PFSK-1 (cell line): ENCODE data around the gene AGPAT3.

Experiments used
- FOXP2 ChIP-seq: optimal IDR thresholded peaks from 2 replicates; pipeline ENCODE3; 2011; ENCODE audit warnings: borderline replicate concordance, control low read depth, inconsistent platforms; ENCODE audit not compliant: insufficient read depth; ENCODE audit errors: extremely low read length, extremely low read depth
- POLR2AphosphoS5 ChIP-seq: IDR thresholded peaks from 2 replicates; pipeline ENCODE4 v1.6.1; 2012; ENCODE audit warnings: low read depth, mild to moderate bottlenecking, control low read depth, low read length, moderate library complexity
- REST ChIP-seq, 2 experiments: IDR thresholded peaks; 2 replicates each; pipeline versions ENCODE4 v1.6.1 to v1.8.0; 2011 to 2012; ENCODE audit warnings: low read depth in 2 of 2, low read length in 2 of 2, control low read depth in 1 of 2, inconsistent platforms in 1 of 2, mild to moderate bottlenecking in 1 of 2, moderate library complexity in 1 of 2; ENCODE audit not compliant: insufficient read depth in 1 of 2
- SIN3A ChIP-seq: IDR thresholded peaks from 2 replicates; pipeline ENCODE4 v1.6.1; 2012; ENCODE audit warnings: mild to moderate bottlenecking, low read length, moderate library complexity, borderline replicate concordance; ENCODE audit not compliant: insufficient read depth
- TAF1 ChIP-seq: IDR thresholded peaks from 2 replicates; pipeline ENCODE4 v1.6.1; 2012; ENCODE audit warnings: low read length, control low read depth, borderline replicate concordance; ENCODE audit not compliant: insufficient read depth

AGPAT3 gene

GRCh38 chr21:43840259-43840658 is 24.8 kb upstream of the AGPAT3 start:
- no peak for TF ChIP-seq POLR2AphosphoS5
- no peak for TF ChIP-seq TAF1
- no peak for TF ChIP-seq SIN3A
- TF ChIP-seq FOXP2: no peak
- TF ChIP-seq REST (IDR thresholded peaks at IDR 0.05; ENCODE audit: insufficient read depth in 1 of 2, low read depth in 2 of 2, low read length in 2 of 2): no peak

GRCh38 chr21:43842742-43843141 is 22.3 kb upstream of the AGPAT3 start:
- no peak for TF ChIP-seq FOXP2
- no peak for TF ChIP-seq TAF1
- no peak for TF ChIP-seq REST (IDR thresholded peaks at IDR 0.05; ENCODE audit: insufficient read depth in 1 of 2, low read depth in 2 of 2, low read length in 2 of 2)
- no peak for TF ChIP-seq POLR2AphosphoS5
- no peak for TF ChIP-seq SIN3A

- TF ChIP-seq TAF1 (no peak), SIN3A (no peak), FOXP2 (no peak), POLR2AphosphoS5 (no peak), REST (IDR thresholded peaks at IDR 0.05; ENCODE audit: insufficient read depth in 1 of 2, low read depth in 2 of 2, low read length in 2 of 2) (no peak)
Observed at GRCh38 chr21:43845386-43845785, 19.6 kb upstream of the AGPAT3 start.

DNA sequence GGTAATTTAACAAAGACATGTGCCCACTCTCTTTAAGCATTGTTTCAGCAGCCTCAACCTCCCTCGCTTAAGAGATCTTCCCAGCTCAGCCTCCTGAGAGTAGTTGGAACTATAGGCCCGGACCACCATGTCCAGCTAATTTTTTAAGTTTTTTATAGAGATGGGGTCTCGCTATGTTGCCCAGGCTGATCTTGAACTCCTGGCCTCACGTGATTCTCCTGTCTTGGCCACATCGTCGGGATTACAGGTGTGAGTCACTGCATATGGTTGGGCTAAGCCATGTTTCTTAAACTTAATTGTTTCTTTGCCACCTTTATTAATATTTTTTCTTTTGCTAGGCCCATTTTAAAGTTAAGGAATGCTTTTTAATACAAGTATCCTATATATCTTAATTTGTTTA is 18.6 kb upstream of the AGPAT3 start:
- TF ChIP-seq REST (IDR thresholded peaks at IDR 0.05; ENCODE audit: insufficient read depth in 1 of 2, low read depth in 2 of 2, low read length in 2 of 2): no peak

DNA sequence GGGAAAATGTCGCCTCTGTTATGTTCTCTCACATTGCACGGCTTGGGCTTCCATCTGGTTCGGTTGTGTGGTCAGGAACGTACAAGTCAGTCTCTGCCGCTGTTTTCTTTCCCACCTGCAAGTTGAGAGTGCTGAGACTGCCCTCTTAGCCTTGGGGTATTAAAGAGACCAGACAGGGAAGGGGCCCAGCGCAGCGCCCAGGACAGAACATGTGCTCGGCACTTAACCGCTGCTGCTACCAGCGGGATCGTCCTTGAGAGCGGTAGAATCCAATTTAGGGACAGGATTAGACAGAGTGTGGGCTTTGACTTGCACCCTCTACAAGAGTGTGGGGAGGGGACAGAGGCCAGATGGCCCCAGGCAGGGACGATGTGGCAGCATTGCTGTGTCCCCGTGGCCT is 17.7 kb upstream of the AGPAT3 start:
- no peak for TF ChIP-seq TAF1
- TF ChIP-seq FOXP2: no peak
- no peak for TF ChIP-seq SIN3A
- TF ChIP-seq POLR2AphosphoS5: no peak
- TF ChIP-seq REST (IDR thresholded peaks at IDR 0.05; ENCODE audit: insufficient read depth in 1 of 2, low read depth in 2 of 2, low read length in 2 of 2): no peak
